K562 (cell line): ENCODE data around the gene ARID3C. TPM values are rescaled to one million over a fixed set of nuclear protein-coding genes. Genes with fewer than 3 reads are reported as not detected.
A peak's percentile ranks its signal among the peaks of the same experiment; 100 is the strongest.

Experiments
- ARID3B ChIP-seq: fragments of 250-450 bp; sonication (Bioruptor Pico); IDR thresholded peaks from 2 replicates; pipeline ENCODE4 v1.4.0; 2020; ENCODE audit warnings: borderline replicate concordance
- CC2D1A ChIP-seq: fragments of 450-650 bp; IDR thresholded peaks from 2 replicates; pipeline ENCODE4 v1.6.1; 2017; ENCODE audit warnings: mild to moderate bottlenecking
- CTBP1 ChIP-seq: fragments of 450-650 bp; IDR thresholded peaks from 2 replicates; pipeline ENCODE4 v1.6.1; 2016; ENCODE audit warnings: borderline replicate concordance
- DEAF1 ChIP-seq: fragments of 450-650 bp; formaldehyde crosslinking; IDR thresholded peaks from 2 replicates; pipeline ENCODE4 v1.4.0; 2020; ENCODE audit warnings: mild to moderate bottlenecking, moderate library complexity
- GABPB1 ChIP-seq: sonication (generic); formaldehyde crosslinking; IDR thresholded peaks from 2 replicates; pipeline ENCODE4 v1.8.0; 2022; ENCODE audit warnings: mild to moderate bottlenecking, missing genetic modification reagents
- MYC ChIP-seq, 2 experiments: fragments of 250-450 bp in 1 of 2; sonication (Bioruptor Pico) in 1 of 2; IDR thresholded peaks; 2 replicates each; pipeline versions ENCODE4 v1.5.1 to v1.6.1; 2012 to 2021; ENCODE audit warnings: low read depth in 2 of 2, borderline replicate concordance in 1 of 2, improper control_type of control experiment in 1 of 2, low read length in 1 of 2, mild to moderate bottlenecking in 1 of 2, moderate library complexity in 1 of 2
- POU5F1 ChIP-seq: fragments of 150-350 bp; IDR thresholded peaks from 2 replicates; pipeline ENCODE4 v1.6.1; 2014; ENCODE audit warnings: borderline replicate concordance, low read length, low read depth, mild to moderate bottlenecking; ENCODE audit not compliant: partially characterized antibody
- SETDB1 ChIP-seq: IDR thresholded peaks from one replicate; pipeline ENCODE4 v1.6.1; 2012; ENCODE audit warnings: low read length, control low read depth, inconsistent platforms
- SOX6 ChIP-seq: fragments of 450-650 bp; IDR thresholded peaks from 2 replicates; pipeline ENCODE4 v1.6.1; 2014; ENCODE audit warnings: mild to moderate bottlenecking
- TGIF2 ChIP-seq: sonication (generic); formaldehyde crosslinking; IDR thresholded peaks from 2 replicates; pipeline ENCODE4 v1.8.1; 2022; ENCODE audit warnings: mild to moderate bottlenecking, missing genetic modification reagents, moderate library complexity
- ZMIZ1 ChIP-seq, 2 experiments: fragments of 150-350 bp in 1 of 2; IDR thresholded peaks; 2 replicates each; pipeline ENCODE4 v1.6.1; 2012 to 2016; ENCODE audit warnings: low read depth in 2 of 2, low read length in 2 of 2, mild to moderate bottlenecking in 1 of 2, moderate library complexity in 1 of 2
- ZNF263 ChIP-seq: sonication (generic); formaldehyde crosslinking; IDR thresholded peaks from 2 replicates; pipeline ENCODE4 v1.8.0; 2022; ENCODE audit warnings: mild to moderate bottlenecking, missing genetic modification reagents, borderline replicate concordance
- ZNF586 ChIP-seq: fragments of 450-650 bp; formaldehyde crosslinking; conservative IDR thresholded peaks from 2 replicates; pipeline ENCODE4 v1.4.0; 2020; ENCODE audit warnings: mild to moderate bottlenecking, moderate library complexity
- ZNF609 ChIP-seq: sonication (generic); formaldehyde crosslinking; IDR thresholded peaks from 2 replicates; pipeline ENCODE4 v1.8.1; 2023; ENCODE audit warnings: missing genetic modification reagents, mild to moderate bottlenecking, borderline replicate concordance
- polyA plus RNA-seq, 8 experiments: library from polyadenylated mRNA; depleted of rRNA in 4 of 8; stranded (reverse) in 5 of 8; unstranded in 3 of 8; fragments of >200 nt; fragmentation: Nextera tagmentation in 2 of 8; fragmentation: Illumina TruSeq in 1 of 8; extraction: Ambion mirVana in 2 of 8; extraction: Trizol in 1 of 8; gene quantifications; 2 replicates each; pipeline versions ENCODE4 v1.2.1 to v1.2.3, GENCODE V29; 2011 to 2014; ENCODE audit warnings: inconsistent platforms in 1 of 8, missing spikeins in 1 of 8
- total RNA-seq, 7 experiments: library from RNA; depleted of rRNA in 6 of 7; stranded (reverse); fragments of >200 nt in 6 of 7; fragmentation: Illumina TruSeq in 2 of 7; extraction: Trizol in 2 of 7; gene quantifications; 2 replicates each; pipeline versions ENCODE4 v1.2.1 to v1.2.3, GENCODE V29; 2011 to 2021; ENCODE audit warnings: low replicate concordance in 1 of 7

Gene ARID3C
- total and polyA plus RNA-seq, 9 of the 15 experiments (the other 6 are each of a cell fraction or from before 2014, with no cell fraction given): not detected

- TF ChIP-seq DEAF1: no peak
- TF ChIP-seq MYC (IDR thresholded peaks at IDR 0.05; ENCODE audit: low read depth, low read length): no peak; the same call in 1 of the 2 replicates
- TF ChIP-seq MYC (CRISPR knock-in tag; IDR thresholded peaks at IDR 0.05; ENCODE audit: borderline replicate concordance, low read depth): no peak
- TF ChIP-seq CC2D1A: no peak
- TF ChIP-seq TGIF2 (CRISPR knock-in tag): no peak
- no peak for TF ChIP-seq SOX6
- TF ChIP-seq CTBP1: peak; percentile 43; the same call in 1 of the 2 replicates
- no peak for TF ChIP-seq ZNF586
- peak; percentile 53; the same call in 1 of the 2 replicates for TF ChIP-seq ZNF263
- no peak for TF ChIP-seq ARID3B (CRISPR knock-in tag)
- no peak for TF ChIP-seq POU5F1
- no peak; the same call in 1 of the 2 replicates for TF ChIP-seq GABPB1 (CRISPR knock-in tag)
- TF ChIP-seq ZMIZ1 (IDR thresholded peaks at IDR 0.05; ENCODE audit: low read depth in 2 of 2, low read length in 2 of 2): no peak
- TF ChIP-seq SETDB1: no peak
- no peak for TF ChIP-seq ZNF609 (CRISPR knock-in tag)
Measured at GRCh38 chr9:34637356-34638137, 8.7 kb upstream of the ARID3C start, which contains the start of gene SIGMAR1 (continued).
